ENCODE measurements around the gene FGF14. TPM values are rescaled to one million over a fixed set of nuclear protein-coding genes. Genes with fewer than 3 reads are reported as not detected.

Gene FGF14
- total and polyA plus RNA-seq, 2 experiments from 2014 or later = 0.03 TPM; not detected in 1

GRCh38 chr13:102300379-102300778 lies 101.5 kb downstream of the FGF14 start (continued):
- no peak for TF ChIP-seq ZNF462 (CRISPR knock-in tag; IDR thresholded peaks at IDR 0.05)
- no peak for TF ChIP-seq STAT1 (IDR thresholded peaks at IDR 0.05; ENCODE audit: unreplicated experiment)
- TF ChIP-seq CREB1 (CRISPR knock-in tag; IDR thresholded peaks at IDR 0.05; ENCODE audit: low read depth) = no peak
- no peak for TF ChIP-seq ETS1 (IDR thresholded peaks at IDR 0.05)

GRCh38 chr13:102299366-102299765 lies 102.5 kb downstream of the FGF14 start:
- no peak for DNase-seq (ENCODE audit: low spot score)
- H3K4me3 ChIP-seq = no peak overlapping the region
- no peaks in the 10 kb centered on the region for H3K27me3 ChIP-seq (ENCODE audit: insufficient read depth)
- no peak overlapping the region for H2AFZ ChIP-seq
- no peaks in the 10 kb centered on the region for H3K9me3 Mint-ChIP-seq
- H3K27ac ChIP-seq (ENCODE audit: low read depth) = no peak overlapping the region
- no peaks in the 10 kb centered on the region for H3K27me3 Mint-ChIP-seq (ENCODE audit: insufficient read depth, low read depth, poor library complexity)
- no peak overlapping the region for H3K4me3 Mint-ChIP-seq
- H3K4me2 ChIP-seq = no peak overlapping the region
- no peaks in the 10 kb centered on the region for H3K79me2 ChIP-seq (replicated peaks; ENCODE audit: insufficient read depth)
- no peaks in the 10 kb centered on the region for H3K4me1 ChIP-seq (ENCODE audit: insufficient read depth)
- H3K36me3 ChIP-seq (ENCODE audit: insufficient read depth) = no peaks in the 10 kb centered on the region
- H3K36me3 Mint-ChIP-seq (ENCODE audit: low read depth) = no peaks in the 10 kb centered on the region
- no peak overlapping the region for H3K27ac Mint-ChIP-seq
- ATAC-seq = no peak
- no peaks in the 10 kb centered on the region for H4K20me1 ChIP-seq (replicated peaks; ENCODE audit: insufficient read depth)
- H3K4me1 Mint-ChIP-seq = no peaks in the 10 kb centered on the region
- no peaks in the 10 kb centered on the region for H3F3A ChIP-seq (replicated peaks; ENCODE audit: low read depth)
- no peaks in the 10 kb centered on the region for H3K9me2 ChIP-seq (ENCODE audit: insufficient read depth)
- TF ChIP-seq ZNF462 (CRISPR knock-in tag; IDR thresholded peaks at IDR 0.05) (no peak), ETS1 (IDR thresholded peaks at IDR 0.05) (no peak)

Measured in GM23338 (cell line).